ENCODE results near the gene NEURL1.
"Not testable (repeated sequence)": the region's sequence is repeated elsewhere in the genome, so short reads cannot be mapped to it uniquely, and the experiment has no call there.

DNA sequence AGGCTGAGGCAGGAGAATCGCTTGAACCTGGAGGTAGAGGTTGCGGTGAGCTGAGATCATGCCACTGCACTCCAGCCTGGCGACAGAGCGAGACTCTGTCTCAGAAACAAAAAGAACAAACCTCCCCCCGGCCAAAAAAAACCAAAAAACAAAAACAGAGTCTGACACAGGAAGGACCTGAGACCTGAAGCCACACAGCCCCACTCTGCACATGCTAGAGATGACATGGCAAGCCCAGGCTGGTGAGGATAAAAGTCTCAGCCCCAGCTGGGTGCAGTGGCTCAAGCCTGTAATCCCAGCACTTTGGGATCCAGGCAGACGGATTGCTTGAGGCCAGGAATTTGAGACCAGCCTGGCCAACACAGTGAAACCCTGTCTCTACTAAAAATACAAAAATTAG is 139.4 kb downstream of the NEURL1 start:
- TF ChIP-seq, protein P1, sequence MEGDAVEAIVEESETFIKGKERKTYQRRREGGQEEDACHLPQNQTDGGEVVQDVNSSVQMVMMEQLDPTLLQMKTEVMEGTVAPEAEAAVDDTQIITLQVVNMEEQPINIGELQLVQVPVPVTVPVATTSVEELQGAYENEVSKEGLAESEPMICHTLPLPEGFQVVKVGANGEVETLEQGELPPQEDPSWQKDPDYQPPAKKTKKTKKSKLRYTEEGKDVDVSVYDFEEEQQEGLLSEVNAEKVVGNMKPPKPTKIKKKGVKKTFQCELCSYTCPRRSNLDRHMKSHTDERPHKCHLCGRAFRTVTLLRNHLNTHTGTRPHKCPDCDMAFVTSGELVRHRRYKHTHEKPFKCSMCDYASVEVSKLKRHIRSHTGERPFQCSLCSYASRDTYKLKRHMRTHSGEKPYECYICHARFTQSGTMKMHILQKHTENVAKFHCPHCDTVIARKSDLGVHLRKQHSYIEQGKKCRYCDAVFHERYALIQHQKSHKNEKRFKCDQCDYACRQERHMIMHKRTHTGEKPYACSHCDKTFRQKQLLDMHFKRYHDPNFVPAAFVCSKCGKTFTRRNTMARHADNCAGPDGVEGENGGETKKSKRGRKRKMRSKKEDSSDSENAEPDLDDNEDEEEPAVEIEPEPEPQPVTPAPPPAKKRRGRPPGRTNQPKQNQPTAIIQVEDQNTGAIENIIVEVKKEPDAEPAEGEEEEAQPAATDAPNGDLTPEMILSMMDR (IDR thresholded peaks at IDR 0.05), result not testable (repeated sequence)
- TF ChIP-seq POLR2AphosphoS5 (IDR thresholded peaks at IDR 0.05; ENCODE audit: insufficient read depth in 1 of 2, low read depth in 1 of 2); POLR2A (IDR thresholded peaks at IDR 0.05): not testable (repeated sequence)

All from vagina (tissue), 2 donors.